PC-3 (cell line): ENCODE measurements around the gene AIFM1.

ENCODE experiments used
- CTCF ChIP-seq: fragments of 300-600 bp; sonication (generic); conservative IDR thresholded peaks from 2 replicates; pipeline ENCODE4 v1.5.1; 2017; ENCODE audit warnings: antibody characterized with exemption, low read depth, mild to moderate bottlenecking, low read length
- EZH2 ChIP-seq: fragments of 300-600 bp; sonication (generic); IDR thresholded peaks from one replicate; pipeline ENCODE4 v1.6.1; 2017; ENCODE audit warnings: antibody characterized with exemption, mild to moderate bottlenecking, low read length; ENCODE audit not compliant: unreplicated experiment
- EZH2phosphoT487 ChIP-seq: fragments of 300-600 bp; sonication (generic); IDR thresholded peaks from 2 replicates; pipeline ENCODE4 v1.6.1; 2018; ENCODE audit warnings: mild to moderate bottlenecking, antibody characterized with exemption, low read length, borderline replicate concordance

GRCh38 chrX:130174937-130175336 lies 9.3 kb upstream of the AIFM1 start:
- TF ChIP-seq CTCF (no peak), EZH2phosphoT487 (no peak), EZH2 (no peak)
